Central memory CD4-positive, alpha-beta T cell (primary cell): ENCODE results near the gene PPP2R5D.
A peak's percentile ranks its signal among the peaks of the same experiment; 100 is the strongest.
"Not testable (repeated sequence)": the region's sequence is repeated elsewhere in the genome, so short reads cannot be mapped to it uniquely, and the experiment has no call there.

Experiments used
- DNase-seq: peaks from one replicate; pipeline ENCODE4 v3.0.0; 2022

Gene PPP2R5D

GRCh38 chr6:42996513-42996912, 12.1 kb downstream of the PPP2R5D start:
- no peak for DNase-seq

- DNase-seq, result not testable (repeated sequence)
These were observed 13.8 kb downstream of the PPP2R5D start for GRCh38 chr6:42998205-42998604.

GRCh38 chr6:43001843-43002242, 17.5 kb downstream of the PPP2R5D start:
- DNase-seq, result no peak

- DNase-seq, result no peak
These were observed 21.5 kb downstream of the PPP2R5D start for GRCh38 chr6:43005844-43006243.

GRCh38 chr6:43006251-43006650, 21.9 kb downstream of the PPP2R5D start:
- no peak for DNase-seq

- DNase-seq, result no peak
These were observed 22.8 kb downstream of the PPP2R5D start for GRCh38 chr6:43007126-43007525.

- DNase-seq, result peak; percentile 8
These were observed 24.8 kb downstream of the PPP2R5D start for GRCh38 chr6:43009124-43009523.

- no peak for DNase-seq
These were observed 26.8 kb downstream of the PPP2R5D start for GRCh38 chr6:43011207-43011606.

GRCh38 chr6:43012364-43012763, 28.0 kb downstream of the PPP2R5D start:
- no peak for DNase-seq

GRCh38 chr6:43013097-43013842, 28.9 kb downstream of the PPP2R5D start:
- DNase-seq, result no peak

GRCh38 chr6:43013843-43014433, 29.6 kb downstream of the PPP2R5D start, which contains the start of the genes KLHDC3 and MEA1:
Gene KLHDC3, plus strand, starts transcription at chr6:43014249. Its CDS starts 2,944 bp downstream, at chr6:43017193.
Gene MEA1, minus strand, starts transcription at chr6:43013946. Its CDS starts 133 bp downstream, at chr6:43013813.
- DNase-seq, result peak; percentile 100

- DNase-seq, result no peak
These were observed 30.1 kb downstream of the PPP2R5D start for GRCh38 chr6:43014434-43014909.

- DNase-seq, result no peak
These were observed 32.0 kb downstream of the PPP2R5D start for GRCh38 chr6:43016176-43016942.

GRCh38 chr6:43016943-43017334, 32.6 kb downstream of the PPP2R5D start:
- no peak for DNase-seq

- no peak for DNase-seq
These were observed 34.8 kb downstream of the PPP2R5D start for GRCh38 chr6:43019152-43019551.

- DNase-seq, result no peak
These were observed 35.8 kb downstream of the PPP2R5D start for GRCh38 chr6:43020052-43020705.

GRCh38 chr6:43020847-43021246, 36.5 kb downstream of the PPP2R5D start:
- no peak for DNase-seq

GRCh38 chr6:43021270-43022047, 37.1 kb downstream of the PPP2R5D start, which contains the start of gene RRP36:
Gene RRP36, plus strand, starts transcription at chr6:43021623. Its CDS starts 32 bp downstream, at chr6:43021655.
- peak; percentile 56 for DNase-seq

GRCh38 chr6:43024436-43024835, 40.1 kb downstream of the PPP2R5D start:
- DNase-seq, result no peak

GRCh38 chr6:43026365-43026764, 42.0 kb downstream of the PPP2R5D start:
- no peak for DNase-seq

GRCh38 chr6:43029120-43029519, 44.8 kb downstream of the PPP2R5D start:
- no peak for DNase-seq

GRCh38 chr6:43032326-43032725, 48.0 kb downstream of the PPP2R5D start:
- no peak for DNase-seq
